Measurements from ENCODE around the gene TM2D3.
A peak's percentile ranks its signal among the peaks of the same experiment; 100 is the strongest.
"Not testable (repeated sequence)": the region's sequence is repeated elsewhere in the genome, so short reads cannot be mapped to it uniquely, and the experiment has no call there.

DNA sequence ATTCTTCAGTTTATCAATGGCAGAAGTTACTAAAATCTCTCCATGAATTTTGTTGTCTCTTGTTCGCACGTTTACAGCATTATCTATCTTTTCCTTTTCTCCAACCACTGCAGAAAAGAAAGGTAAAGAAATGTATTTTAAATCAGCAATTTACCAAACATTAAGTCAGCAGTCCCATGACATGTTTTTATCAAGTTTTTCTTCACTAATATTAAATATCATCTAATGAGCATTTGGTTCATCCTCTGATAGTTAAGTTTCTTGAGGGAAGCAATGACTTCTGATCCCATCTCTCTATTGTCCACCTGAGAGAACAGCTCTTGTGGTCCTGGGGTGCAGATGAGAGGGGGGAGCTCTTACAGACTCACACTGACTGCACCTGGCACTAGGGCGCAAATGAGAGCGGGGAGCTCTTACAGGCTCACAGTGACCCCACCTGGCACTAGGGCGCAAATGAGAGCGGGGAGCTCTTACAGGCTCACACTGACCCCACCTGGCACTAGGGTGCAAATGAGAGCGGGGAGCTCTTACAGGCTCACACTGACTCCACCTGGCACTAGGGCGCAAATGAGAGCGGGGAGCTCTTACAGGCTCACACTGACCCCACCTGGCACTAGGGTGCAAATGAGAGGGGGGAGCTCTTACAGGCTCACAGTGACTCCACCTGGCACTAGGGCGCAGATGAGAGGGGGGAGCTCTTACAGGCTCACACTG, 2.6 kb upstream of the TM2D3 start:
- TF ChIP-seq POLR2AphosphoS5 (IDR thresholded peaks at IDR 0.05; ENCODE audit: low read depth, low read length) (0 out of 2 replicates have a peak, but pooled peaks have one; percentile 17), CTCF (IDR thresholded peaks at IDR 0.05; ENCODE audit: control extremely low read depth in 1 of 3, insufficient read depth in 1 of 3, low read depth in 1 of 3, low read length in 3 of 3) (peak; percentile 37 to 79 (median 62))
- not testable (repeated sequence) for TF ChIP-seq YY1 (IDR thresholded peaks at IDR 0.05; ENCODE audit: low read depth, low read length); POLR2A (IDR thresholded peaks at IDR 0.05; ENCODE audit: control extremely low read depth in 1 of 2, low read depth in 2 of 2, low read length in 2 of 2); RFX5 (IDR thresholded peaks at IDR 0.05; ENCODE audit: borderline replicate concordance, low read depth, low read length); BRCA1 (IDR thresholded peaks at IDR 0.05; ENCODE audit: low read depth, low read length); JUND (IDR thresholded peaks at IDR 0.05; ENCODE audit: low read length); ATF3 (IDR thresholded peaks at IDR 0.05; ENCODE audit: insufficient read depth, low read depth, low read length); KDM1A (IDR thresholded peaks at IDR 0.05; ENCODE audit: borderline replicate concordance, low read length)
